ENCODE data around the gene LDLRAD4.

DNA sequence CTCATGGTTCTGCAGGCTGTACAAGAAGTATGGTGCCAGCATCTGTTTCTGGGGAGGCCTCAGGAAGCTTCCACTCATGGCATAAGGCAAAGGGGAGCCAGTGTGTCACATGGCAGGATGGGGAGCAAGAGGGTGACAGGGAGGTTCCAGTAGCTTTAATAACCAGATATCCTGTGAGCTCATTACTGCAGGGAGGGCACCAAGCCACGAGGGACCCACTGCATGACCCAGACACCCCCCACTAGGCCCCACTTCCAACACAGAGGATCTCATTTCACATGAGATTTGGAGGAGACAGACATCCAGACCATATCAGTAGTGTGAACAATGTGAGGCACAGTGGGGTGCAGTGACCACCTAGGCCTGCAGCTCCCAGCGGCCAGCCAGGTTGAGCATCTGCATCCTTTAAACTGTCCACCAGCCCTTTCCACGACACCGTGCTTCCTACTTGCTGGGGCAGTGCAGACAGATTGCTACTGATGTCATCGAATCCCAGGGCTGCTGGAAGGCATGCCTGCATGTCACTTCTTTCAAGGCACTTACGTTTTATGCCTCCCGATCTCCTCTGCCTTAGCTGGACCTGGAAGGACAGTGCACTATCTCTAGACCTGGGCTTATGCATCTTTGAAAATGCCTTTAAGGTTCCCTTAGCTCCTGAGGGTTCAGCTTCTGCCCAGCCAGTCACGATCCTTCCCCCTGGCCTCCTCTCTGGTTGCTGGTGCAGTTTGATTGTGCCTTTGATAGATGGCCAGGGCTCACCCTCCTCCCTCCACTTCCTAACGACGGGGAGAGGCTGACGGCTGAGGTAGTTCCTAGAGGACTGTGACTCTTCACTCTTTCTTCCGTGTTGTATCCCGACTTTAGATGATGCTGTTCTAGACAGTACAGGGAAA is 333.5 kb downstream of the LDLRAD4 start:
- TF ChIP-seq EZH2 (IDR thresholded peaks at IDR 0.05; ENCODE audit: borderline replicate concordance, insufficient read depth, low read depth, low read length, poor library complexity, severe bottlenecking) (no peak), CTCF (IDR thresholded peaks at IDR 0.05) (no peak)
